ENCODE measurements around the gene TBX4.
"Not testable (repeated sequence)": the region's sequence is repeated elsewhere in the genome, so short reads cannot be mapped to it uniquely, and the experiment has no call there.

Gene TBX4

GRCh38 chr17:61502292-61502691 lies 50.1 kb downstream of the TBX4 start:
- no peak for DNase-seq

DNA sequence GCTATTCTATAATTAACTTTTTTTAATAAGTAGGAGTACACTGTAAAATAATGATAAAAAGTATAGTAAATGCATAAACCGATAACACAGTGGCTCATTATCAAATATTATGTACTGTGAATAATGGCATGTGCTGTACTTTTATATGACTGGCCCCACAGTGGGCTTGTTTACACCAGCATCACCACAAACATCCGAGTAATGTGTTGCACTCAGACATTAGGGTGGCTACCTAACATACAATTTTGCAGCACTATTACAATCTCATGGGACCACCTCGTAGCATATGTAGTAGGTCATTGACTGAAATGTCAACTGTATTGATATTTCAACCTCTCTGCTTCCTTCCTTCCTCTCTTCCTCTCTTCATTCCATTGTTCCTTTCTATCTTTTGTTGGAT lies 51.7 kb downstream of the TBX4 start:
- no peak for DNase-seq

- DNase-seq = no peak
Observed at GRCh38 chr17:61504697-61505096, 52.5 kb downstream of the TBX4 start.

DNA sequence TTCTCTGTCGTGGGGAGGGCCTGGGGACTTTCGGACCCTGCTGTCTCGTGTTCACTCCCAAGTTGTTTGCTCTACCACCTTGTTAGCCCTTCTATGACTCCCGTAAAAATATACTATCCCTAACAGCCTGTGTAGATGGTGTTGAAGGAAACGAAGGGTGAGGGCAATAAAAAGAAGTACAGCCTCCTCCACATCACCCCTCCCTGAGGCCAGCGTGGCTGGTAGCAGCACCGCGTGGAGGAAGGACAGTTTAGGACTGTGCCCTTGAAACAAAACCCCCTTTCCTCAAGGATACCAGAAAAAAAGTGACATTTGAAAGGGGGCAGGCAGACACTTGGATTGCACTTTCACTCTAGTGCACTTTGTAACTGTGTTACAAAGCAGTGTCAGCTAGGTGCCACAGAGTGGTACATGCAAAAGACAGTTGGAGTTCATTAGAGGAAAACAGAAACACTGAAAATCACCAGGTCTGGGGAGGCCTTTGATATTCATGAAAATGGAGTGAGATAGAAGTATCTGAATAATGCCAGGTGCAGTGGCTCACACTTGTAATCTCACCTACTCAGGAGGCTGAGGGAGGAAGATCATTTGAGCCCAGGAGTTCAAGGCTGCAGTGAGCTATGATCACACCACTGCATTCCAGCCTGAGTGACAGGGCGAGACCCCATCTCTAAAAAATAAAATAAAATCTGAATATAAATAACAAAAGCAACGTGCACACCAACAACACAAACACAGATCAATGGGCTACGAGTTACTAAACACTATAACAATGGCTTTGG lies 53.8 kb downstream of the TBX4 start:
- no peak for DNase-seq

DNA sequence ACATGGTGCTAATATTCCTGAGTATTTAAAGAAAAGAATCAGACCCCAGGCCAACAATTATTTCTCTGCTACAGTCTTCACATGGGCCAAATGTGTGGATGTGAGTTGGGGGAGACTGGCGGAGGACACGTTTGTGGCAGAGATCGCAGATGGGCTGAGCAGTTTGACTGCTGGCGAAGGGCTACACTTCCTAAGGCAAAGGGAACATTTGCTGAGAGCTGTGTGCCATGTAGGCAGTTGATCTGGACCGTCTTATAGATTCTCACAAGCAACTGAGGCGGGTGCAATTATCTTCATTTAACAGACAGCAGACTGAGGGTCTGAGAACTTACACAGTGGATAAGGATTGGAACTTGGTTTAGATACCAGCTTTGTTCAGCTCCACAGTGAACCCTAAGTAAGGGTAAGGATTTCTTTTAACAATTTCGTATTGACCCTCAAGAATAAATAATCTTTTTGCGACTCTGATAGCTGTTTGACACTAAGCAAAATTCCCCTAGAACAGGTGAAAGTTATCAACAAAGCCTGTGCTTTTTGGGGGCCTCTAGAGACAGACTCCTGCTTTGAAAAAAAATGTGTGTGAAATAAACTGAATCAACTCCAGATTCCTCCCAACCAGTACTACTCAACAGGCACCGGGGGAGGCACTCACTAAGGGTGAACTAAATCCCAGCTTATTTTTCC lies 55.3 kb downstream of the TBX4 start:
- DNase-seq = no peak

DNA sequence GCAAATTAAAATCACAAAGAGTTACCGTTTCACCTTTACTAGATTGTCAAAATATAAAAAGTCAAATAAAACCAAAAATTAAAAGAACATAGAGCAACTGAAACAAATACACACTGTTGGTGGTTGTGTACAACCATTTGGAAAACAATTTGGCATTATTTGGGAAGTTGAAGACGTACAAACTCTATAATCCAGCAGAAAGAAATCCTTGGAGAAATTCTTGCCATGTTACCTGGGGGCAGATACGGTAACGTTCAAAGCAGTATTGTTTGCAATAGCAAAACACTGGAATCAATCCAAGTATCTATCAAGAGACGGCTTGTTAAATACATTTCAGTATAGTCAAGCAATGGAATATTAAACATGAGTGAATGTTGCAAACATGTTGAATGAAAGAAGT lies 56.7 kb downstream of the TBX4 start:
- DNase-seq = no peak

GRCh38 chr17:61509454-61509853 lies 57.2 kb downstream of the TBX4 start:
- DNase-seq = not testable (repeated sequence)

GRCh38 chr17:61510237-61510636 lies 58.0 kb downstream of the TBX4 start:
- DNase-seq = no peak

- no peak for DNase-seq
Observed at GRCh38 chr17:61510991-61511390, 58.8 kb downstream of the TBX4 start.

GRCh38 chr17:61511480-61512182 lies 59.4 kb downstream of the TBX4 start:
- no peak for DNase-seq

- no peak for DNase-seq
Observed at GRCh38 chr17:61514491-61514890, 62.3 kb downstream of the TBX4 start.

GRCh38 chr17:61517265-61517664 lies 65.0 kb downstream of the TBX4 start:
- no peak for DNase-seq

DNA sequence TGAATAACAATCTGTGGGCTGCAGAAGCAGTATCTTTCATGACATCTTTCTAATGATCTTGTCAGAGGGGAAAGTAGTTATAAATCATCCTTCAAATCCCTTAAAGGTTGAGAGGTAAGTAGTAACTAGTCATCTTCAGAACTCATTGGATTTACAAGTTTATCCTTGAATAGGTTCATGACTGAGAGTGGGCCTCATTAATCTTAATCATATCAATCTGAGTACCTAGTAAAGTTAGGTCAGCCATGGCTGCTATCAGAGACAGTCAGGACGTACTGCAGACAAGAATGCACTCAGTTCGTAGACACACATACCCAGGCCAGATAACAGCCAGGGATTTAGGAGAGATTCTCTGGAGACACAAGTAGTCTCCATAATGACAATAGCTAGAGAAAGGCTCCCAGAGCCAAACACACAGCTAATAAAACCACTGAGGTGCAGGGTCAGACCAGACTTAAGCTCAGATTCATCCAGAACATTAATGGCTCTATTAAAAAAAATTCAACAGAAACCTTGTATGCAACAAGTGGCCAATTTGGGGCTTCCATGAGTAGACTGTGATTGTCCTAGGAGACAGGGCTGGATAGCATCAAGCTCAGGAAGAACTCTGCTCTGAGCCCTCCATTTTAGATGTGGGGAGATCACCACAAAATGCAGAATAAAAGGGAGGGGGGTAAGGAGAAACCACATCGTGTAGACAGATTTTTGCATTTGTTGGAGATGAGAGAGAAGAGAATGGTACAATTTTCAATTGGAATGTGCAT lies 65.8 kb downstream of the TBX4 start:
- DNase-seq = no peak

- DNase-seq = no peak
Observed at GRCh38 chr17:61519139-61519538, 66.9 kb downstream of the TBX4 start.

DNA sequence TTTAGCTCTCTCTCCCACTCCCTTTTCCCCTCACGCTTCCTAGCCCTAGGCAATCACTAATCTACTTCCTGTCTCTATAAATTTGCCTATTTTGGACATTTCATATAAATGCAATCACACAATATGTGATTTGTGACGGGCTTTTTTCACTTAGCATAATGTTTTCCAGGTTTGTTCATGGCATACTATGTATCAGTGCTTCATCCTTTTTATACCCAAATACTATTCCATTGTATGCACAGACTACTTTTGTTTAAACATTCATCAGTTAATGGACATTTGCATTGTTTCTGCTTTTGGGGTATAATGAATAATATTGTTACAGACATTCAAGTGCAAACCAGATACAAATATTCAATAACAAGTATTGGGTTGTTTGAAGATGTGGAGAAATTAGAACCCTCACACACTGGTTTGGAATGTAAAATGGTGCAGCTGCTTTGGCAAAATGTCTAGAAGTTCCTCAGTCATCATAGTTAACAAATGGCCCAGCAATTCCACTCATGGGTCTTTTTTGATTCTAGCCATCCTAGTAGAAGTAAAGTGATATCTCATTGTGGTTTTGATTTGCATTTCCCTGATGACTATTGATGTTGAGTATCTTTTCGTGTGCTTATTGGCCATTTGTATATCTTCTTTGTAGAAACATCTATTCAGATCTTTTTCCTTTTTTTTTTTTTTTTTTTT lies 67.7 kb downstream of the TBX4 start:
- no peak for DNase-seq

GRCh38 chr17:61520897-61521296 lies 68.7 kb downstream of the TBX4 start:
- no peak for DNase-seq

DNA sequence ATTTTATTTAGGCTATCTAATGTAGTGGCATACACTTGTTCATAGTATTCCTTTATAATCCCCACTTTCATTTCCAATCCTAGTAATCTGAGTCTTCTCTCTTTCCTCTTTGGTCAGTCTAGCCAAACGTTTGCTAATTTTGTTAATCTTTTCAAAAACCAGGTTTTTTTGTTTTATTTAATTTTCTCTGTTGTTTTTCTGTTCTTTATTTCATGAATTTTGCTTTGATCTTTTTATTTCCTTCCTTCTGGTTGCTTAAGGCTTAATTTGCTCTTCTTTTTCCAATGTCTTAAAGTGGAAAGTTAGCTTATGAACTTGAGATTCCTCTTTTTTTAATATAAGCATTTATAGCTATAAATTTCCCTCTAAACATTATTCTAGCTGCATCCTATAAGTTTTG lies 69.9 kb downstream of the TBX4 start:
- DNase-seq = no peak

- DNase-seq = no peak
Observed at GRCh38 chr17:61524319-61524718, 72.1 kb downstream of the TBX4 start.

DNA sequence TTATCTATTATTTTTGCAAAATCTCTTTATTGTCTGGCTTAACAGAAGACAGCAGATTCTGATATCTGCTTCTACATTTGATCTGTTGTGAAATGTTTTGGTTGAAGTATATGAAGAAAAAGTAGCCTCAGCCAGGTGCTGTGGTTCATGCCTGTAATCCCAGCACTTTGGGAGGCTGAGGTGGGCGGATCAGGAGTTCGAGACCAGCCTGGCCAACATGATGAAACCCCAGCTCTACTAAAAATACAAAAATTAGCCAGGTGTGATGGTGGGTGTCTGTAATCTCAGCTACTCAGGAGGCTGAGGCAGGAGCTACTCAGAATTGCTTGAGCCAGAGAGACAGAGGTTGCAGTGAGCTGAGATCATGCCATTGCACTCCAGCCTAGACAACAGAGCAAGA lies 75.2 kb downstream of the TBX4 start:
- DNase-seq = not testable (repeated sequence)

- no peak for DNase-seq
Observed at GRCh38 chr17:61528171-61528570, 75.9 kb downstream of the TBX4 start.

DNA sequence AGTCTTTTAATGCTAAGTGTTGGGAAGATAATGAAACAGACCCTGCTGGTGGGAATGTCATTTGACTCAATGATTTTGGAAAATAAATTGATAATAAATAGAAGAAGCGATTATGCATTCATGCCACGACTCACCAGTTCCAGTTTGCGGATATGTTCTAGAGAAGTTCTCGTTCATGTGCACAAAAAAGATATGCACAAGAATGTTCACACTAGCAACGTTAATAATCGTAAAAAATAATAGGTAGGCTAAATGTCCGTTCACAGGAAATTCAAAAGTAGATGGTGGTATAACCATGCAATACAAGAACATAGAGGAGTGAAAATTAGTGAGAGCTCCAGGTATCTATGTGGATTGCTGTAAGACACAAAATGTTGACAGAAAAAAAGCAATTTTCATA lies 79.0 kb downstream of the TBX4 start:
- no peak for DNase-seq

DNA sequence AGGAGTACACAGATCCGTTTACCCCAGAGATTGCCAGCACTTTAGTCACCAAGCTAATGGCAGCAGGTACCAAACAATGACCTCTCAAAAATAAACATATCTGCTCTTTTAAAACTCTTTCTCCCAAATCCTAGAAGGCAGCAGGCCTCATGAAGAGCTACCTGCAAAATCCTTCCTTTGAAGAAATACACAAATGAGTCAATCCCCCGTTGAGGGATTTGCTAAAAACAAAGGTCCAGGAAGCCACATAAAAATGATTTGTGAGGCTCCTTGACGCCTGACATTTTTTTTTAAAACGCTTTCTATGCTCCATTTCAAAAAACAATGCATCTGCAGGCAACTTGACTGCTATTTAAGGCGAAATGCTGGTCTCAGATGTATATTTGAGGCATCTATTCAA lies 80.6 kb downstream of the TBX4 start:
- DNase-seq = no peak

- no peak for DNase-seq
Observed at GRCh38 chr17:61533797-61534196, 81.6 kb downstream of the TBX4 start.
